Tibial nerve (tissue), 4 donors: ENCODE data around the gene MALRD1. TPM values are rescaled to one million over a fixed set of nuclear protein-coding genes. Genes with fewer than 3 reads are reported as not detected.
A peak's percentile ranks its signal among the peaks of the same experiment; 100 is the strongest.

Experiments used
- DNase-seq, 2 donors: peaks; one replicate each; pipeline ENCODE4 v3.0.0-alpha.2; 2019; ENCODE audit warnings: low spot score in 2 of 2
- H3K27ac ChIP-seq, 4 donors: fragments of 200-600 bp; sonication (generic) in 3 of 4; one replicate each; pipeline ENCODE4 v1.5.1; 2017 to 2019; ENCODE audit warnings: mild to moderate bottlenecking in 1 of 4
- H3K27me3 ChIP-seq, 2 donors: fragments of 200-600 bp; sonication (generic) in 1 of 2; one replicate each; pipeline versions ENCODE4 v1.5.1 to v1.6.0; 2017 to 2019
- H3K36me3 ChIP-seq, 3 donors: fragments of 200-600 bp; sonication (generic); one replicate each; pipeline ENCODE4 v1.5.1; 2018 to 2019
- H3K4me1 ChIP-seq, 4 donors: fragments of 200-600 bp; sonication (generic) in 3 of 4; one replicate each; pipeline ENCODE4 v1.5.1; 2017 to 2019
- H3K4me3 ChIP-seq, 4 donors: fragments of 200-600 bp; sonication (generic) in 3 of 4; one replicate each; pipeline ENCODE4 v1.5.1; 2017 to 2019; ENCODE audit warnings: mild to moderate bottlenecking in 1 of 4, moderate library complexity in 1 of 4
- H3K9me3 ChIP-seq, 4 donors: fragments of 200-600 bp; sonication (generic) in 3 of 4; one replicate each; pipeline ENCODE4 v1.5.1; 2017 to 2019
- CTCF ChIP-seq, 5 experiments: fragments of 200-600 bp in 3 of 5; fragments of 450-650 bp in 2 of 5; sonication (generic) in 3 of 5; IDR thresholded peaks; one replicate each; pipeline ENCODE4 v1.5.1; 2016 to 2019; ENCODE audit warnings: antibody characterized with exemption in 5 of 5, mild to moderate bottlenecking in 3 of 5, moderate library complexity in 2 of 5
- EP300 ChIP-seq, 2 donors: sonication (generic); formaldehyde crosslinking; IDR thresholded peaks; one replicate each; pipeline ENCODE4 v1.6.1; 2017; ENCODE audit warnings: antibody characterized with exemption in 2 of 2, mild to moderate bottlenecking in 1 of 2
- POLR2A ChIP-seq, 2 donors: fragments of 450-650 bp; IDR thresholded peaks; one replicate each; pipeline ENCODE4 v1.6.1; 2017; ENCODE audit warnings: antibody characterized with exemption in 2 of 2, mild to moderate bottlenecking in 2 of 2, moderate library complexity in 2 of 2
- WGBS, 2 donors: methylation state at CpG; one replicate each; pipeline ENCODE4 v1.1.5; 2018; 5-methylcytosine and 5-hydroxymethylcytosine counted together
- total RNA-seq, 4 donors: library from RNA; depleted of rRNA; stranded (reverse); fragments of >200 nt; gene quantifications; one replicate each; pipeline ENCODE4 v1.1.0, GENCODE V29; 2016

The MALRD1 gene
- total RNA-seq, 4 donors from 2014 or later: 1.3 to 5.4 (median 3.6) TPM; not detected in 1

GRCh38 chr10:19719284-19719683 is 670.7 kb downstream of the MALRD1 start:
- 11 to 22% methylated on average over 3 of the region's 3 CpGs for WGBS, 2 donors
- H3K9me3 ChIP-seq: no peaks in the 10 kb centered on the region
- TF ChIP-seq POLR2A (IDR thresholded peaks at IDR 0.05) (no peak), EP300 (IDR thresholded peaks at IDR 0.05) (peak; percentile 16 to 69), CTCF (IDR thresholded peaks at IDR 0.05) (no peak)
- peaks cover 0 to 8% (median 0%) of the 10 kb centered on the region in 4 donors for H3K4me1 ChIP-seq
- peak overlapping the region in 3 of 4 donors; percentile 22 to 68 (median 35) for H3K27ac ChIP-seq
- no peak for DNase-seq
- no peaks in the 10 kb centered on the region for H3K36me3 ChIP-seq
- H3K27me3 ChIP-seq: no peaks in the 10 kb centered on the region
- no peak overlapping the region for H3K4me3 ChIP-seq

GRCh38 chr10:19724287-19724686 is 675.7 kb downstream of the MALRD1 start:
- TF ChIP-seq POLR2A (IDR thresholded peaks at IDR 0.05): no peak
- TF ChIP-seq CTCF (IDR thresholded peaks at IDR 0.05): no peak
- TF ChIP-seq EP300 (IDR thresholded peaks at IDR 0.05): no peak
- WGBS, 2 donors: 81 to 82% methylated on average over 1 of the region's 1 CpG
- DNase-seq: no peak

GRCh38 chr10:19728376-19728775 is 679.8 kb downstream of the MALRD1 start:
- DNase-seq: no peak
- Histone ChIP-seq H3K27me3 (no peaks in the 10 kb centered on the region), H3K9me3 (no peaks in the 10 kb centered on the region), H3K27ac (no peak overlapping the region), H3K4me3 (no peak overlapping the region), H3K4me1 (no peaks in the 10 kb centered on the region), H3K36me3 (no peaks in the 10 kb centered on the region)
- no peak for TF ChIP-seq EP300 (IDR thresholded peaks at IDR 0.05)
- no peak for TF ChIP-seq CTCF (IDR thresholded peaks at IDR 0.05)
- 79 to 84% methylated on average over 2 of the region's 2 CpGs for WGBS, 2 donors

More at GRCh38 chr10:19724287-19724686, 675.7 kb downstream of the MALRD1 start:
- Histone ChIP-seq H3K9me3 (no peaks in the 10 kb centered on the region), H3K27ac (no peak overlapping the region), H3K27me3 (no peaks in the 10 kb centered on the region), H3K4me3 (no peak overlapping the region), H3K36me3 (no peaks in the 10 kb centered on the region), H3K4me1 (peaks cover 0 to 5% (median 0%) of the 10 kb centered on the region in 4 donors)

GRCh38 chr10:19728964-19729363 is 680.4 kb downstream of the MALRD1 start:
- H3K4me1 ChIP-seq: no peaks in the 10 kb centered on the region
- H3K27me3 ChIP-seq: no peaks in the 10 kb centered on the region
- H3K36me3 ChIP-seq: no peaks in the 10 kb centered on the region
- no peak for DNase-seq
- no peak for TF ChIP-seq CTCF (IDR thresholded peaks at IDR 0.05)
- TF ChIP-seq POLR2A (IDR thresholded peaks at IDR 0.05): no peak
- TF ChIP-seq EP300 (IDR thresholded peaks at IDR 0.05): no peak
- H3K9me3 ChIP-seq: no peaks in the 10 kb centered on the region
- no peak overlapping the region for H3K27ac ChIP-seq
- no peak overlapping the region for H3K4me3 ChIP-seq
- WGBS, 2 donors: 92 to 99% methylated on average over 2 of the region's 2 CpGs

GRCh38 chr10:19730167-19730906 is 681.7 kb downstream of the MALRD1 start:
- Histone ChIP-seq H3K27ac (no peak overlapping the region), H3K36me3 (no peaks in the 10 kb centered on the region), H3K4me1 (no peaks in the 10 kb centered on the region), H3K27me3 (no peaks in the 10 kb centered on the region), H3K4me3 (no peak overlapping the region), H3K9me3 (no peaks in the 10 kb centered on the region)
- 79 to 86% methylated on average over 2 of the region's 2 CpGs for WGBS, 2 donors
- TF ChIP-seq CTCF (IDR thresholded peaks at IDR 0.05) (no peak), EP300 (IDR thresholded peaks at IDR 0.05) (no peak), POLR2A (IDR thresholded peaks at IDR 0.05) (no peak)
- no peak for DNase-seq
